Right atrium auricular region (tissue), 2 donors: ENCODE measurements around the gene SURF1. TPM values are rescaled to one million over a fixed set of nuclear protein-coding genes. Genes with fewer than 3 reads are reported as not detected.

ENCODE experiments used
- DNase-seq: peaks from one replicate; pipeline ENCODE4 v3.0.0-alpha.2; 2019; ENCODE audit warnings: low spot score
- H3K27ac ChIP-seq, 2 donors: fragments of 200-600 bp; sonication (generic); 1 replicate in 1 of 2; 2 replicates in 1 of 2; pipeline ENCODE4 v1.5.1; 2016 to 2019
- H3K27me3 ChIP-seq, 2 donors: fragments of 200-600 bp; sonication (generic); one replicate each; pipeline versions ENCODE4 v1.5.1 to v1.6.0; 2017 to 2019
- H3K36me3 ChIP-seq: fragments of 200-600 bp; sonication (generic); one replicate; pipeline ENCODE4 v1.5.1; 2016
- H3K4me1 ChIP-seq, 2 donors: fragments of 200-600 bp; sonication (generic); one replicate each; pipeline versions ENCODE4 v1.5.1 to v1.6.0; 2017 to 2019
- H3K4me3 ChIP-seq, 2 donors: fragments of 200-600 bp; sonication (generic); 1 replicate in 1 of 2; 2 replicates in 1 of 2; pipeline ENCODE4 v1.5.1; 2017 to 2019; ENCODE audit warnings: mild to moderate bottlenecking in 1 of 2, moderate library complexity in 1 of 2
- H3K9me3 ChIP-seq, 2 donors: fragments of 200-600 bp; sonication (generic); one replicate each; pipeline ENCODE4 v1.5.1; 2019
- CTCF ChIP-seq, 2 donors: fragments of 200-600 bp; sonication (generic); IDR thresholded peaks; one replicate each; pipeline ENCODE4 v1.5.1; 2019; ENCODE audit warnings: antibody characterized with exemption in 2 of 2
- total RNA-seq, 2 donors: library from RNA; depleted of rRNA; stranded (reverse); fragments of >200 nt; gene quantifications; one replicate each; pipeline ENCODE4 v1.1.0, GENCODE V29; 2016

The SURF1 gene
- total RNA-seq, 2 donors from 2014 or later: 41.5 to 58.6 TPM

GRCh38 chr9:133401588-133401987 lies 45.3 kb upstream of the SURF1 start:
- TF ChIP-seq CTCF (IDR thresholded peaks at IDR 0.05): no peak
- H3K27me3 ChIP-seq: no peaks in the 10 kb centered on the region
- no peak for DNase-seq
- no peaks in the 10 kb centered on the region for H3K9me3 ChIP-seq
- no peak overlapping the region for H3K27ac ChIP-seq
- peaks cover 0 to 7% of the 10 kb centered on the region in 2 donors for H3K4me1 ChIP-seq
- peaks cover 18% of the 10 kb centered on the region for H3K36me3 ChIP-seq
- no peak overlapping the region for H3K4me3 ChIP-seq

GRCh38 chr9:133400292-133400691 lies 44.0 kb upstream of the SURF1 start:
- Histone ChIP-seq H3K27me3 (no peaks in the 10 kb centered on the region), H3K9me3 (no peaks in the 10 kb centered on the region), H3K4me1 (no peaks in the 10 kb centered on the region), H3K27ac (no peak overlapping the region), H3K36me3 (peaks cover 6% of the 10 kb centered on the region), H3K4me3 (no peak overlapping the region)
- no peak for DNase-seq
- TF ChIP-seq CTCF (IDR thresholded peaks at IDR 0.05): no peak

- H3K27me3 ChIP-seq: no peaks in the 10 kb centered on the region
- no peak for DNase-seq
- H3K27ac ChIP-seq: no peak overlapping the region
- H3K4me3 ChIP-seq: no peak overlapping the region
- no peak for TF ChIP-seq CTCF (IDR thresholded peaks at IDR 0.05)
- no peaks in the 10 kb centered on the region for H3K4me1 ChIP-seq
- H3K36me3 ChIP-seq: no peaks in the 10 kb centered on the region
- H3K9me3 ChIP-seq: no peaks in the 10 kb centered on the region
These were observed 41.6 kb upstream of the SURF1 start for GRCh38 chr9:133397895-133398294.

GRCh38 chr9:133397370-133397769 lies 41.1 kb upstream of the SURF1 start:
- TF ChIP-seq CTCF (IDR thresholded peaks at IDR 0.05): no peak
- no peaks in the 10 kb centered on the region for H3K4me1 ChIP-seq
- no peak overlapping the region for H3K4me3 ChIP-seq
- no peak for DNase-seq
- no peak overlapping the region for H3K27ac ChIP-seq
- H3K36me3 ChIP-seq: no peaks in the 10 kb centered on the region
- H3K27me3 ChIP-seq: no peaks in the 10 kb centered on the region
- no peaks in the 10 kb centered on the region for H3K9me3 ChIP-seq

- H3K4me3 ChIP-seq: no peak overlapping the region
- H3K9me3 ChIP-seq: no peaks in the 10 kb centered on the region
- H3K4me1 ChIP-seq: no peaks in the 10 kb centered on the region
- H3K27ac ChIP-seq: no peak overlapping the region
- no peaks in the 10 kb centered on the region for H3K27me3 ChIP-seq
- H3K36me3 ChIP-seq: no peaks in the 10 kb centered on the region
- no peak for DNase-seq
- TF ChIP-seq CTCF (IDR thresholded peaks at IDR 0.05): peak in 1 of 2 donors; percentile 18
These were observed 40.7 kb upstream of the SURF1 start for GRCh38 chr9:133396952-133397351.

- Histone ChIP-seq H3K4me3 (no peak overlapping the region), H3K27ac (no peak overlapping the region), H3K36me3 (no peaks in the 10 kb centered on the region), H3K4me1 (no peaks in the 10 kb centered on the region), H3K27me3 (no peaks in the 10 kb centered on the region), H3K9me3 (no peaks in the 10 kb centered on the region)
- TF ChIP-seq CTCF (IDR thresholded peaks at IDR 0.05): no peak
- no peak for DNase-seq
These were observed 38.5 kb upstream of the SURF1 start for GRCh38 chr9:133394687-133395271.
